ENCODE data around the gene MUC20.
"Not testable (repeated sequence)": the region's sequence is repeated elsewhere in the genome, so short reads cannot be mapped to it uniquely, and the experiment has no call there.

Gene MUC20

GRCh38 chr3:195693428-195694216, 27.2 kb upstream of the MUC20 start:
- no peak for DNase-seq

GRCh38 chr3:195694217-195695076, 26.3 kb upstream of the MUC20 start:
- not testable (repeated sequence) for DNase-seq

GRCh38 chr3:195696632-195697278, 24.0 kb upstream of the MUC20 start:
- no peak for DNase-seq

GRCh38 chr3:195697582-195698324, 23.0 kb upstream of the MUC20 start:
- DNase-seq, result no peak

- DNase-seq, result no peak
Measured at GRCh38 chr3:195698325-195698646, 22.5 kb upstream of the MUC20 start.

GRCh38 chr3:195698647-195699387, 22.0 kb upstream of the MUC20 start:
- DNase-seq, result no peak

GRCh38 chr3:195699388-195699771, 21.4 kb upstream of the MUC20 start:
- DNase-seq, result no peak

GRCh38 chr3:195699860-195700259, 20.9 kb upstream of the MUC20 start:
- no peak for DNase-seq

- no peak for DNase-seq
Measured at GRCh38 chr3:195700319-195700718, 20.5 kb upstream of the MUC20 start.

- DNase-seq, result no peak
Measured at GRCh38 chr3:195701042-195701915, 19.5 kb upstream of the MUC20 start.

- DNase-seq, result no peak
Measured at GRCh38 chr3:195703776-195704175, 17.0 kb upstream of the MUC20 start.

GRCh38 chr3:195704433-195704999, 16.3 kb upstream of the MUC20 start:
- DNase-seq, result no peak

GRCh38 chr3:195705081-195705991, 15.4 kb upstream of the MUC20 start:
- DNase-seq, result no peak

- DNase-seq, result no peak
Measured at GRCh38 chr3:195708061-195708460, 12.7 kb upstream of the MUC20 start.

GRCh38 chr3:195708626-195709481, 11.9 kb upstream of the MUC20 start:
- no peak for DNase-seq

GRCh38 chr3:195709676-195710085, 11.1 kb upstream of the MUC20 start:
- DNase-seq, result no peak

GRCh38 chr3:195710126-195710905, 10.5 kb upstream of the MUC20 start:
- DNase-seq, result not testable (repeated sequence)
